Endometrial microvascular endothelial cells (primary cell): ENCODE measurements around the gene SLC7A7. TPM values are rescaled to one million over a fixed set of nuclear protein-coding genes. Genes with fewer than 3 reads are reported as not detected.
"Not testable (repeated sequence)": the region's sequence is repeated elsewhere in the genome, so short reads cannot be mapped to it uniquely, and the experiment has no call there.

Experiments
- in situ Hi-C: cut with HindIII; loops from 2 replicates; pipeline ENCODE4 v1.10.0; 2017; ENCODE audit warnings: low sequenced_read_pairs, low pct_unique_long_range_greater_than_20kb; ENCODE audit errors: inconsistent ontology term
- total RNA-seq: library from RNA; depleted of rRNA; stranded (reverse); fragments of >200 nt; gene quantifications from one replicate; pipeline ENCODE4 v1.2.3, GENCODE V29; 2015; ENCODE audit errors: inconsistent ontology term

The SLC7A7 gene
- total RNA-seq, 1 donor from 2014 or later = 20.1 TPM

GRCh38 chr14:22798528-22798927 lies 16.7 kb downstream of the SLC7A7 start:
- in situ Hi-C loops = no loop called here

DNA sequence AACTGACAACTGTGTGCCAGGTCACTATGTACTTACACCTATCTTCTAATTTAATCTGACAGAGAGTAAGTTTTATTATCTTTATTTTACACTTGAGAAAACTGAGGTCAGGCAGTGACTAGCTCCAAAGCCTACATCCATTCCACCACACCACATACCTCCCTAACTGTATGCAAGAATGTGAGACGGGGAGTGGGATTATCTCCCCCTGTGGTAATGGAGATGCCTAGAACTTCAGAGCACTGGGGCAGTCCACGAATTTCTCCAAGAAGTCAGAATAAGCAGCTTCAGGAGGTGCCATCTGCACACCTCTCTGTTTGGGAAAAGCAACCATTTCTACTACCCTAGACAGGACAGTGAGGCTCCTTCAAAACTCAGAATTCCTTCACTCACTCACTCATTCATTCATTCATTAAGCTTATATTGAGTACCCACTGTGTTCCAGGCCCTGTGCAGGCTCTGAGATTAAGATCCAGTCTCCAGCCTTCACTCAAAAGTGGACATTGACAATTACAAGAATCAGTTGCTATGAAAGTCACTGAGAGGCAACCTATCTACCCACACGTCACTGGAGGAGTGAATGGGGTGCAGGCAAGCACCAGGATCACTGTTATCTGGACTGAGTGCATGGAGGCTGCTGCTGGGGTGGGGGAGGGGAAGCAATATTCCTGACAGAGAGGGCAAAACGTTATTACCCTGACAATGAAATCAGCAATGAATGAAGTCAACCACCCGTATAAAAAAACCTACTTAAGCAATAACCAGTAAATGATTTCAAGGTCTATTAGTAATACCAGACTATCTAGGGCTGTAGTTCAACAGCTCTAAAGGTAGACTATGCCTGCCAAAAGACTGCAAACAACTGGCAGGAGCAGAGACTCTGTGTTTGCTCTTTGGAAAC lies 18.0 kb downstream of the SLC7A7 start:
- in situ Hi-C loops = no loop called here

DNA sequence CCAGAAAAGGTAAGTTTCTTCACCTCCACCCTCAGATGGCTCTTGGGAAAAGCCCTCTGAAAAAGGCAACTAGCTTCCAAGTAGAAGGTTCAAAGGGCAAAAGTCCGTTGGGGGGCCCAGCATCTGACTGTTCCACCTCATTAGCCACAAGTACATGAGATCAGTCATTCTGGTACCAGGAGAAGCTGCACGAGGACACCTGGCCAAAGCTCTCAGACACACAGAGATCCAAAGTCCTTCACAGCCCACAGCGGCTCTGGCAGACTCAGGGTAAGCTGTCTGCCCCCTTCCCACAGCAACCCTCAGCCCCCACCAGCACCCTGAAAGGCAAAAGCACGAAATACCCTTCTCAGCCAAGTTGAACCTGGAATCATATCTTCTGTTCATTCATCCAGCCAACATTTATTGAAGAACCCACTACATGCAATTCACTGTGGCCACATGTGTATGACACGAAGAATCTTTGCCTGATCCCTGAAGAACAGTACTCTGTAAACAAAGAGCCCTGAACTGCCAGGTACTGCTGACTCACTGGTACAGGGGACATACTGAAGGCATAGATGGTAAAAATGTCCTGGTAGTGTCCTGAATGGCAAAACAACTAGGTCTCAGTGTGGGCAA lies 19.0 kb downstream of the SLC7A7 start:
- in situ Hi-C loops = no loop called here

DNA sequence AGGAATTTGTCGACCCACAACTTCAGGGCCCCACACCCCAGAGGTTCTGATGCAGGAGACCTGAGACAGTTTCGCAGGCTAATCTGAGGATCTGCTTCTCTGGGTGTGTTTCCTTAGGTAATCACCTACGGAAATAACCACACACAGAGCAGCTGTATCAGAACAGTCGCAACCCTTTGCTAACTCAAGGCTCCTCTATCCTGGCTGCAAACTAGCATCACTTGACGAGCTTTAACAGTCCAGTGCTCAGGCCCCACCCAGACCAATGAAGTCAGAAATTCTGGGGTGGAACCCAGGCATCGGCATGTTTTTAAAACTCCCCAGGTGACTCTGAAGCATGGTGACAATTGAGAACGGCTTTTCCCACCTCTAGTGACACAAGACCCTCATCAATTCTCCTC lies 20.7 kb downstream of the SLC7A7 start:
- in situ Hi-C loops = no loop called here

DNA sequence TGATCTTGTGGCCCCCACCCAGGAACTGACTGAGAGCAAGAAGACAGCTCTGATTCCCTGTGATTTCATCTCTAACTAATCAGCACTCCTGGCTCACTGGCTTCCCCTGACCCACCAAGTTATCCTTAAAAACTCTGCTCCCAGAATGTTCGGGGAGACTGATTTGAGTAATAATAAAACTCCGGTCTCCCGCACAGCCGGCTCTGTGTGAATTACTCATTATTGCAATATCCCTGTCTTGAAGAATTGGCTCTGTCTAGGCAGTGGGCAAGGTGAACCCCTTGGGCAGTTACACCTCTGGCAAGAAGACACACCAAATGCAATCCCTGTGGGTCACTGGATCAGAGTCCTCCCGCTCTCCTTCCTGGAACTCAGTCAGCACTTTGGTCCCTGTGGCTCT lies 21.3 kb downstream of the SLC7A7 start:
- in situ Hi-C loops = no loop called here

DNA sequence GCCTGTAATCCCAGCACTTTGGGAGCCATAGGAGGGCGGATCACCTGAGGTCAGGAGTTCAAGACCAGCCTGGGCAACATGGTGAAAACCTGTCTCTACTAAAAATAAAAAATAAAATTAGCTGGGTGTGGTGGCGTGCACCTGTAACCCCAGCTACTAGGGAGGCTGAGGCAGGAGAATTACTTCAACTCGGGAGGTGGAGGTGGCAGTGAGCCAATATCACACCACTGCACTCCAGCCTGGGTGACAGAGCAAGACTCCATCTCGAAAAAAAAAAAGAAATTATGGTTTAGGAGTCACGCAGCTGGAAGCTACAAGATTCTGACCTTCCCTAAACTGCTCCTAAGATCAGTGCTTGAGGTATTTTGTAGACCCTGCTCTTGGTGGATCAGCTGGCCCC lies 21.7 kb downstream of the SLC7A7 start:
- in situ Hi-C loops = not testable (repeated sequence)

GRCh38 chr14:22792158-22792557 lies 23.1 kb downstream of the SLC7A7 start:
- in situ Hi-C loops = no loop called here

DNA sequence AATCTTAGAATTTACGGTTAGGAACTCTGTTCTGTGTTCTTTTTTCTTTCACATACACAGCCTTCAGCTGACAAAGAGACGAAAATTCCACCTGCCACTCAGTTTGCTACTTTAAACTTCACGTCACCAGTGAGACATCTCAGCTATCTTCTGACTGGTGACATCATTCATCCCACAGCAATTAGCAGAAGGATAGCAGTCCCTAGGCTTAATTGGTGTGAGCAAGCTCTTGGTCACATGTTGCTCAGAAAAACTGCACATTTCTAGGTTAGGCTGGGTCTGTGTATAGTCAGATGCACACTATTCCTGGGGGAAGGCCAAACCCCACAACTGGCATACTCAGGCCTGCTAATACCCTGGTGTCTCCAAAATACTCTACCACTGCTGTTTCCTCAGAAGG lies 23.9 kb downstream of the SLC7A7 start:
- in situ Hi-C loops = no loop called here

DNA sequence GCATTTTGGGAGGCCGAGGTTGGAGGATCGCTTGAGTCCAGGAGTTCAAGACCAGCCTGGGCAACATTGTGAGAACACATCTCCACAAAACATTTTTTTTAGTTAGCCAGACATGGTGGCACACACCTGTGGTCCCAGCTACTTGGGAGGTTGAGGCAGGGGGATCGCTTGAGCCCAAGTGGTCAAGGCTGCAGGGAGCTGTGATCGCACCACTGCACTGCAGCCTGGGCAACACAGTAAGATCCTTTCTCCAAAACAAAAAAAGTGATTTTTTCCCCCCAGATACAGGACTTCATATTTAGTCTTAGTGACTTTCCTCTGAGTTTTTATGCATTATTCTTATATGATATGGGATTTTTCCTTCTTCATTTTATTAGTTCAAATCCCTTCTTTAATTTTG lies 28.6 kb downstream of the SLC7A7 start:
- in situ Hi-C loops = no loop called here

DNA sequence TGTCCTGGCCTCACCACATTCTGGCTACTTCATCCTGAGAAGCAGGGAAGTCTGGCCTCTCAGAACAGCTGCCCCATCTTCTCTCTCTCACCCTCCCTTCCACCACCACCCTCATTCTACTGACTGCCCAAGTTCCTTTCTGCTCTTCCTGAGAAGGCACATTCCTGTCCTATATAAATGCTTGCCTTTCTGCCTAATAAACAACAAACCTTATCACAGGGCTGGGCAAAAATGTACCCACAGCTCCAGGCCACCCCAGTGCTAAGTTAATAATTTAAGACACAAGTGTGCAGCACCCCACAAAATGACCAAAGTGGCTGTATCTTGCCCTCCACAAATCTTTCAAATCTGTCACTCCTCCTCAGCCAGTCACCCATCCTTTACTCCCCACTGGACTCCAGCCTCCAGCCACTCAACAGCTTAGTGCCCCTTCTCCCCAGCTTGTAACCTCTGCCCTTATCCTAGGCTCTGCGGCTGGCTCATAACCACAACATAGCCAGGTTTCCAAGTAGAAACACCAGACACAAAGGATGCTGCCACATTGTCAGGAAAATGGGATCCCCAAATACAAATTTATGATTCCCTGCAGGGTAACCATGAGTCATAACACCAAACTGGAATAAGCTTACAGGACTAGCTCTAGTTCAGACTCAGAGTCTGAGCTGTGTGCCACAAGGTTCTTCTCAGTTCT lies 33.8 kb downstream of the SLC7A7 start:
- in situ Hi-C loops = no loop called here

- in situ Hi-C loops = no loop called here
Measured at GRCh38 chr14:22780941-22781300, 34.3 kb downstream of the SLC7A7 start.

- in situ Hi-C loops = no loop called here
Measured at GRCh38 chr14:22780105-22780679, 35.0 kb downstream of the SLC7A7 start.

GRCh38 chr14:22778084-22778483 lies 37.2 kb downstream of the SLC7A7 start:
- in situ Hi-C loops = no loop called here

DNA sequence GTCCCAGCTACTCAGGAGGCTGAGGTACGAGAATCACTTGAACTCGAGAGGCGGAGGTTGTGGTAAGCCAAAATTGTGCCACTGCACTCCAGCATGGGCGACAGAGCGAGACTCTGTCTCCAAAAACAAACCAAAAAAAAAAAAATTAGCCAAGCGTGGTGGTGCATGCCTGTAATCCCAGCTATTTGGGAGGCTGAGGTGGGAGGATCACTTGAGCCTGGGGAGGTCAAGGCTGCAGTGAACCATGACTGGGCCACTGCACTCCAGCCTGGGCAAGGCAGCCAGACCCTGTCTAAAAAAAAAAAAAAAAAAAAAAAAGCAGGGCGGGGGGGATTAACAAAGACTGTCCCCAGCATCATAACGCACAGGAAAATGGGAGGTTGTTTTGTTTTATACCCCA lies 38.4 kb downstream of the SLC7A7 start:
- in situ Hi-C loops = not testable (repeated sequence)

DNA sequence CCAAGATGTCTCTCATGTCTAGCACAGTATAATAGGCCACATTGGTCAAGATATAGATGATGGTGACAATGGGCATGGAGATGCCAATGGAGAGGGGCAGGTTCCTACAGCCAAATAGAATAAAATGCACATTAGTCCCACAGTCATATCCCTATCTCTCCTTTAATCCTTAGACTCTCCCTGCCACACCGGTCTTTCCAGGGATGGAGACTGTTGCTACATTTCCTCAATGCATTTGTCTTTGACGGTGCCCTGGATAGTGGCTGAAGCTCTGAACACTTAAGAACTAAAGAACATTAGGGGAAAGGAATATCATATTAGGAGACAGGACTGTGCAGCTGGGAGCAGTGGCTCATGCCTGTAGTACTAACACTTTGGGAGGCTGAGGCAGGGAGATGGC lies 39.0 kb downstream of the SLC7A7 start:
- in situ Hi-C loops = no loop called here

GRCh38 chr14:22774011-22774706 lies 41.1 kb downstream of the SLC7A7 start:
- in situ Hi-C loops = no loop called here

DNA sequence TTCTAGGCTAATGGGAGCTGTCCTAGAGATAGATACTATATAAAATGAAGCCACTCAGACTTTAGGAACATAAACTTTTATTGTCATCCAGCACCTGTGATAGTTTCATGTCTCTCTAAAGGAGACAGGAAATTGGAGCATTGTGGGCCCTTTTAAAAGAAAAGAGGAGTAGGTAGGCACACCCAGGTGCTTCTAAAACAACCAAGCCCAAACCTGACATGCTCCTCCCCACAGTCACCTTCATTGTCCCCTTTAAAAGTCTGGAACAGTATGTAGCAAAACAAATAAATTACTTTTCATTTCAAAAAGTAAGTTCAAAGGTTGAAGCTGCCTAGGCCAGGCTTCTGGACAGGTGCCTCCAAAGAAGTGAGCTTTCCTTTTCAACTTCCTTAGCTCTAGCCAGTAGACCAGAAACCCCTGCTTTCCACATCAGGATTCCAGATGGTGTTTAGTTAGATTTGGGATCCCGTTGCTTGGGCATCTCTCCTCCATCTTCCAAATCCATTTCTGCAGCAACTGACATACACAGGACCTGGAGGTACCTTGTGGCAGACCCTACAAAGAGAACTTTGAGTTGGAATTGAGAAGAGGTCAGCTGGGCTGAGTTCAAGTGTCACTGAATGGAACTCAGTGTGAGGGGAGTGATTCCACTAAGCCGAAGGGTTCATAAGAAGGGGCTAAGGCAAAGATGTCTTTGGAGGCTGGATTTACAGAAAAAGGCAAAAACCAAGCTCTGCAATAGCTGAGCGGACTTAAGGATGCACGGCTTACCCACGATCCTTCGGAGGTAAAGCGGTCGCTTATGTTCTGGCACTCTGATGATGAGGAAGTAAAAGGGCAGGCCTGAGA lies 41.8 kb downstream of the SLC7A7 start:
- in situ Hi-C loops = no loop called here

DNA sequence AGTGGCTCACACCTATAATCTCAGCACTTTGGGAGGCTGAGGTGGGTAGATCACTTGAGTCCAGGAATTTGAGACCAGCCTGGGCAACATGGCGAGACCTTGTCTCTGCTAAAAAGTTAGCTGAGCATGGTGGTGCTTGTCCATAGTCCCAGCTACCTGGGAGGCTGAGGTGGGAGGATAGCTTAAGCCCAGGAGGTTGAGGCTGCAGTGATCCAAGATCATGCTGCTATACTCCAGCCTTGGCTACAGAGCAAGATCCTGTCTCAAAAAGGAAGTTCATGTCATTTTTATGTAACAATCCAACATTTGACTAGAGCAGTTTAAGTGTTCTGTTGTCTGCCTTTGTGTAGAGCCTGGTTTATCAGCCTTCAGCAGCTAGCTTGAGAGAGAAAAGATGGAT lies 42.5 kb downstream of the SLC7A7 start:
- in situ Hi-C loops = no loop called here
